Hepatocyte (in vitro differentiated cells): ENCODE results near the gene IGFALS. TPM values are rescaled to one million over a fixed set of nuclear protein-coding genes. Genes with fewer than 3 reads are reported as not detected.
"Not testable (repeated sequence)": the region's sequence is repeated elsewhere in the genome, so short reads cannot be mapped to it uniquely, and the experiment has no call there.

Experiments used
- DNase-seq: peaks from one replicate; pipeline ENCODE4 v3.0.0-alpha.2; 2016; ENCODE audit warnings: low spot score
- H2AFZ ChIP-seq: fragments of 200-600 bp; sonication (generic); 2 replicates; pipeline ENCODE4 v1.6.0; 2016; ENCODE audit warnings: antibody characterized with exemption, mild to moderate bottlenecking
- H3K27ac ChIP-seq: fragments of 200-600 bp; sonication (generic); 2 replicates; pipeline ENCODE4 v1.5.1; 2016; ENCODE audit warnings: mild to moderate bottlenecking
- H3K27me3 ChIP-seq: fragments of 200-600 bp; sonication (generic); 2 replicates; pipeline ENCODE4 v1.6.1; 2016
- H3K36me3 ChIP-seq: fragments of 200-600 bp; sonication (generic); replicated peaks from 2 replicates; pipeline ENCODE4 v1.5.1; 2016; ENCODE audit warnings: low read depth; ENCODE audit not compliant: insufficient read depth
- H3K4me1 ChIP-seq: fragments of 200-600 bp; sonication (generic); 2 replicates; pipeline ENCODE4 v1.5.1; 2016; ENCODE audit warnings: mild to moderate bottlenecking, moderate library complexity; ENCODE audit not compliant: insufficient read depth
- H3K4me2 ChIP-seq: fragments of 200-600 bp; sonication (generic); 2 replicates; pipeline ENCODE4 v1.6.0; 2016
- H3K4me3 ChIP-seq: fragments of 200-600 bp; sonication (generic); 2 replicates; pipeline ENCODE4 v1.5.1; 2016; ENCODE audit warnings: mild to moderate bottlenecking
- H3K79me2 ChIP-seq: fragments of 200-600 bp; sonication (generic); 2 replicates; pipeline ENCODE4 v1.6.0; 2017; ENCODE audit warnings: mild to moderate bottlenecking
- H3K9me2 ChIP-seq: fragments of 200-600 bp; sonication (generic); replicated peaks from 2 replicates; pipeline ENCODE4 v1.6.0; 2017; ENCODE audit warnings: mild to moderate bottlenecking; ENCODE audit not compliant: insufficient read depth
- H3K9me3 ChIP-seq: fragments of 200-600 bp; sonication (generic); 2 replicates; pipeline ENCODE4 v1.5.1; 2016; ENCODE audit warnings: low read depth, mild to moderate bottlenecking
- H4K20me1 ChIP-seq: fragments of 200-600 bp; sonication (generic); 2 replicates; pipeline ENCODE4 v1.6.0; 2016; ENCODE audit warnings: mild to moderate bottlenecking; ENCODE audit not compliant: insufficient read depth, poor library complexity, severe bottlenecking
- CTCF ChIP-seq: fragments of 200-600 bp; sonication (generic); IDR thresholded peaks from 2 replicates; pipeline ENCODE4 v1.5.1; 2016; ENCODE audit warnings: antibody characterized with exemption, mild to moderate bottlenecking; ENCODE audit not compliant: poor library complexity
- EZH2 ChIP-seq: fragments of 200-600 bp; sonication (generic); IDR thresholded peaks from 2 replicates; pipeline ENCODE4 v1.6.1; 2016; ENCODE audit warnings: antibody characterized with exemption, mild to moderate bottlenecking, borderline replicate concordance
- EZH2phosphoT487 ChIP-seq: fragments of 200-600 bp; sonication (generic); IDR thresholded peaks from one replicate; pipeline ENCODE4 v1.6.1; 2018; ENCODE audit warnings: antibody characterized with exemption, mild to moderate bottlenecking, low read depth, moderate library complexity; ENCODE audit not compliant: unreplicated experiment, severe bottlenecking
- WGBS: methylation state at CpG from one replicate; pipeline ENCODE4 v1.1.6; 2016; ENCODE audit warnings: low lambda C conversion rate; ENCODE audit errors: missing lambda C conversion rate; 5-methylcytosine and 5-hydroxymethylcytosine counted together
- polyA plus RNA-seq: library from polyadenylated mRNA; unstranded; fragments of >200 nt; fragmentation: Nextera tagmentation; extraction: Ambion mirVana; gene quantifications from 2 replicates; pipeline ENCODE4 v1.2.1, GENCODE V29; 2016
- total RNA-seq: library from RNA; depleted of rRNA; stranded (reverse); fragments of >200 nt; gene quantifications from 2 replicates; pipeline ENCODE4 v1.2.3, GENCODE V29; 2014

The IGFALS gene
- total and polyA plus RNA-seq, 2 experiments from 2014 or later = 11.2 to 12.6 TPM

GRCh38 chr16:1809281-1809801 is 15.8 kb upstream of the IGFALS start:
- WGBS = 82% methylated on average over 27 of the region's 28 CpGs
- Histone ChIP-seq H3K36me3 (no peaks in the 10 kb centered on the region), H3K79me2 (no peaks in the 10 kb centered on the region), H3K4me3 (no peak overlapping the region), H4K20me1 (peaks cover 3% of the 10 kb centered on the region), H3K27me3 (no peaks in the 10 kb centered on the region), H3K27ac (no peak overlapping the region), H3K4me1 (no peaks in the 10 kb centered on the region), H2AFZ (no peak overlapping the region), H3K9me2 (no peaks in the 10 kb centered on the region), H3K4me2 (no peak overlapping the region), H3K9me3 (no peaks in the 10 kb centered on the region)
- peak; percentile 8 for DNase-seq
- no peak for TF ChIP-seq CTCF
- TF ChIP-seq EZH2phosphoT487 = no peak
- no peak for TF ChIP-seq EZH2

GRCh38 chr16:1808691-1809090 is 15.2 kb upstream of the IGFALS start:
- Histone ChIP-seq H3K27me3 (no peaks in the 10 kb centered on the region), H3K9me2 (no peaks in the 10 kb centered on the region), H3K4me1 (no peaks in the 10 kb centered on the region), H3K27ac (no peak overlapping the region), H4K20me1 (peaks cover 3% of the 10 kb centered on the region), H3K79me2 (no peaks in the 10 kb centered on the region), H2AFZ (no peak overlapping the region), H3K36me3 (no peaks in the 10 kb centered on the region), H3K9me3 (no peaks in the 10 kb centered on the region), H3K4me2 (no peak overlapping the region), H3K4me3 (no peak overlapping the region)
- DNase-seq = no peak
- WGBS = 83% methylated on average over 18 of the region's 18 CpGs
- TF ChIP-seq EZH2 (no peak), EZH2phosphoT487 (no peak), CTCF (no peak)

GRCh38 chr16:1807626-1808025 is 14.1 kb upstream of the IGFALS start:
- no peaks in the 10 kb centered on the region for H3K36me3 ChIP-seq
- no peaks in the 10 kb centered on the region for H3K4me1 ChIP-seq
- H4K20me1 ChIP-seq = no peaks in the 10 kb centered on the region
- 90% methylated on average over 10 of the region's 10 CpGs for WGBS
- H3K27me3 ChIP-seq = no peaks in the 10 kb centered on the region
- no peak overlapping the region for H3K4me2 ChIP-seq
- H3K27ac ChIP-seq = no peak overlapping the region
- TF ChIP-seq EZH2phosphoT487 = no peak
- no peak for TF ChIP-seq CTCF
- no peak for TF ChIP-seq EZH2
- no peaks in the 10 kb centered on the region for H3K79me2 ChIP-seq
- H3K4me3 ChIP-seq = no peak overlapping the region
- H3K9me2 ChIP-seq = no peaks in the 10 kb centered on the region
- no peaks in the 10 kb centered on the region for H3K9me3 ChIP-seq
- DNase-seq = no peak
- no peak overlapping the region for H2AFZ ChIP-seq

- H3K36me3 ChIP-seq = no peaks in the 10 kb centered on the region
- H3K27ac ChIP-seq = no peak overlapping the region
- 91% methylated on average over 10 of the region's 10 CpGs for WGBS
- no peaks in the 10 kb centered on the region for H3K9me2 ChIP-seq
- no peaks in the 10 kb centered on the region for H4K20me1 ChIP-seq
- no peak for DNase-seq
- H3K4me3 ChIP-seq = no peak overlapping the region
- no peaks in the 10 kb centered on the region for H3K4me1 ChIP-seq
- H2AFZ ChIP-seq = no peak overlapping the region
- H3K9me3 ChIP-seq = no peaks in the 10 kb centered on the region
- no peak overlapping the region for H3K4me2 ChIP-seq
- TF ChIP-seq EZH2phosphoT487 (no peak), EZH2 (no peak), CTCF (no peak)
- no peaks in the 10 kb centered on the region for H3K79me2 ChIP-seq
- H3K27me3 ChIP-seq = no peaks in the 10 kb centered on the region
These were observed 7.2 kb upstream of the IGFALS start for GRCh38 chr16:1800701-1801100.

GRCh38 chr16:1799263-1799662 is 5.8 kb upstream of the IGFALS start:
- H3K27me3 ChIP-seq, H3K36me3 ChIP-seq, H2AFZ ChIP-seq, H3K9me3 ChIP-seq, H3K4me1 ChIP-seq, H4K20me1 ChIP-seq, H3K4me3 ChIP-seq, DNase-seq, H3K4me2 ChIP-seq, H3K27ac ChIP-seq, H3K9me2 ChIP-seq, H3K79me2 ChIP-seq: not testable (repeated sequence)
- WGBS = 77% methylated on average over 5 of the region's 5 CpGs
